ENCODE measurements around the gene PIEZO1.

The PIEZO1 gene

GRCh38 chr16:88730632-88731607, 54.1 kb downstream of the PIEZO1 start:
- H3K4me3 ChIP-seq (ENCODE audit: low read length), result no peak overlapping the region
- no peak for DNase-seq (ENCODE audit: low read depth, low spot score)

- DNase-seq (ENCODE audit: low read depth, low spot score), result no peak
Observed at GRCh38 chr16:88727871-88728270, 57.1 kb downstream of the PIEZO1 start.

GRCh38 chr16:88726981-88727380, 58.0 kb downstream of the PIEZO1 start:
- DNase-seq (ENCODE audit: low read depth, low spot score), result no peak
- H3K4me3 ChIP-seq (ENCODE audit: low read length), result no peak overlapping the region

More at GRCh38 chr16:88727871-88728270, 57.1 kb downstream of the PIEZO1 start:
- H3K4me3 ChIP-seq (ENCODE audit: low read length), result no peak overlapping the region

- no peak overlapping the region for H3K4me3 ChIP-seq (ENCODE audit: low read length)
- DNase-seq (ENCODE audit: low read depth, low spot score), result no peak
Observed at GRCh38 chr16:88726408-88726749, 58.6 kb downstream of the PIEZO1 start.

- no peak overlapping the region for H3K4me3 ChIP-seq (ENCODE audit: low read length)
- no peak for DNase-seq (ENCODE audit: low read depth, low spot score)
Observed at GRCh38 chr16:88725609-88726407, 59.2 kb downstream of the PIEZO1 start.

GRCh38 chr16:88724855-88725555, 60.0 kb downstream of the PIEZO1 start:
- H3K4me3 ChIP-seq (ENCODE audit: low read length), result no peak overlapping the region
- DNase-seq (ENCODE audit: low read depth, low spot score), result no peak

- no peak overlapping the region for H3K4me3 ChIP-seq (ENCODE audit: low read length)
- no peak for DNase-seq (ENCODE audit: low read depth, low spot score)
Observed at GRCh38 chr16:88723911-88724310, 61.1 kb downstream of the PIEZO1 start.

GRCh38 chr16:88723507-88723887, 61.5 kb downstream of the PIEZO1 start:
- DNase-seq (ENCODE audit: low read depth, low spot score), result no peak
- H3K4me3 ChIP-seq (ENCODE audit: low read length), result no peak overlapping the region

- H3K4me3 ChIP-seq (ENCODE audit: low read length), result no peak overlapping the region
- no peak for DNase-seq (ENCODE audit: low read depth, low spot score)
Observed at GRCh38 chr16:88722784-88723506, 62.1 kb downstream of the PIEZO1 start.

GRCh38 chr16:88721815-88722755, 62.9 kb downstream of the PIEZO1 start:
- no peak for DNase-seq (ENCODE audit: low read depth, low spot score)
- no peak overlapping the region for H3K4me3 ChIP-seq (ENCODE audit: low read length)

- no peak overlapping the region for H3K4me3 ChIP-seq (ENCODE audit: low read length)
- no peak for DNase-seq (ENCODE audit: low read depth, low spot score)
Observed at GRCh38 chr16:88721236-88721635, 63.8 kb downstream of the PIEZO1 start.

GRCh38 chr16:88720396-88720970, 64.5 kb downstream of the PIEZO1 start:
- no peak for DNase-seq (ENCODE audit: low read depth, low spot score)
- no peak overlapping the region for H3K4me3 ChIP-seq (ENCODE audit: low read length)

- no peak overlapping the region for H3K4me3 ChIP-seq (ENCODE audit: low read length)
- DNase-seq (ENCODE audit: low read depth, low spot score), result no peak
Observed at GRCh38 chr16:88719933-88720296, 65.1 kb downstream of the PIEZO1 start.

GRCh38 chr16:88719267-88719932, 65.6 kb downstream of the PIEZO1 start:
- no peak overlapping the region for H3K4me3 ChIP-seq (ENCODE audit: low read length)
- no peak for DNase-seq (ENCODE audit: low read depth, low spot score)

- peak; percentile 93 for DNase-seq (ENCODE audit: low read depth, low spot score)
- H3K4me3 ChIP-seq (ENCODE audit: low read length), result no peak overlapping the region
Observed at GRCh38 chr16:88718178-88718577, 66.8 kb downstream of the PIEZO1 start.

- no peak for DNase-seq (ENCODE audit: low read depth, low spot score)
- no peak overlapping the region for H3K4me3 ChIP-seq (ENCODE audit: low read length)
Observed at GRCh38 chr16:88716601-88717001, 68.4 kb downstream of the PIEZO1 start.

- no peak for DNase-seq (ENCODE audit: low read depth, low spot score)
- no peak overlapping the region for H3K4me3 ChIP-seq (ENCODE audit: low read length)
Observed at GRCh38 chr16:88716201-88716600, 68.8 kb downstream of the PIEZO1 start.
